Fibroblast of pulmonary artery (primary cell): ENCODE measurements around the gene TFEB.

ENCODE experiments used
- DNase-seq: peaks from one replicate; pipeline ENCODE4 v3.0.0-alpha.2; 2010; ENCODE audit warnings: low read depth
- H3K4me3 ChIP-seq: replicated peaks from 2 replicates; pipeline ENCODE4 v1.5.1; 2011; ENCODE audit warnings: low read depth, mild to moderate bottlenecking, control low read depth, low read length, moderate library complexity
- TF ChIP-seq, protein P1 (sequence below): IDR thresholded peaks from 2 replicates; pipeline ENCODE4 v1.5.1; 2011; ENCODE audit warnings: mild to moderate bottlenecking, control low read depth, low read length, inconsistent platforms; ENCODE audit errors: missing control alignments

TFEB gene

DNA sequence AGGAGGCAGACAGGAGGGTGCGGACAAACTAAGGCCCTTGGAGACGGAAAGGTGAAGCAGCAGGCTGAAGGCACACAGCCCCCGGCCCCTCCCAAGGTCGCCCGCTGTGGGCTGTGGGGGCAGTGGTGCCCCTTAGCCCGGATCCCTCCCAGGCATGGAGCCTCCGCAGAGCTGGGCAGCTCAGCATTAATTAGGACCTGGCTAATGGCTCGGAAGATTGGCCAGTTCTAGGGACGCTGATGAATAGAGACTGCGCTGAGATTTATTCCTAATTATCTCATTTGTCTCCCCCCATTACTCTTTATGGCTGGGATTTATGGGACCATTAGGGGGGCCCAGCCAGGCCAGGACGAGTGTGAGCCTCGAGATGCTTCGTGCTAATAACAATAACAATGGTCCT, 76.8 kb downstream of the TFEB start:
- no peak overlapping the region for H3K4me3 ChIP-seq
- no peak for DNase-seq
- TF ChIP-seq, protein P1, sequence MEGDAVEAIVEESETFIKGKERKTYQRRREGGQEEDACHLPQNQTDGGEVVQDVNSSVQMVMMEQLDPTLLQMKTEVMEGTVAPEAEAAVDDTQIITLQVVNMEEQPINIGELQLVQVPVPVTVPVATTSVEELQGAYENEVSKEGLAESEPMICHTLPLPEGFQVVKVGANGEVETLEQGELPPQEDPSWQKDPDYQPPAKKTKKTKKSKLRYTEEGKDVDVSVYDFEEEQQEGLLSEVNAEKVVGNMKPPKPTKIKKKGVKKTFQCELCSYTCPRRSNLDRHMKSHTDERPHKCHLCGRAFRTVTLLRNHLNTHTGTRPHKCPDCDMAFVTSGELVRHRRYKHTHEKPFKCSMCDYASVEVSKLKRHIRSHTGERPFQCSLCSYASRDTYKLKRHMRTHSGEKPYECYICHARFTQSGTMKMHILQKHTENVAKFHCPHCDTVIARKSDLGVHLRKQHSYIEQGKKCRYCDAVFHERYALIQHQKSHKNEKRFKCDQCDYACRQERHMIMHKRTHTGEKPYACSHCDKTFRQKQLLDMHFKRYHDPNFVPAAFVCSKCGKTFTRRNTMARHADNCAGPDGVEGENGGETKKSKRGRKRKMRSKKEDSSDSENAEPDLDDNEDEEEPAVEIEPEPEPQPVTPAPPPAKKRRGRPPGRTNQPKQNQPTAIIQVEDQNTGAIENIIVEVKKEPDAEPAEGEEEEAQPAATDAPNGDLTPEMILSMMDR: no peak

DNA sequence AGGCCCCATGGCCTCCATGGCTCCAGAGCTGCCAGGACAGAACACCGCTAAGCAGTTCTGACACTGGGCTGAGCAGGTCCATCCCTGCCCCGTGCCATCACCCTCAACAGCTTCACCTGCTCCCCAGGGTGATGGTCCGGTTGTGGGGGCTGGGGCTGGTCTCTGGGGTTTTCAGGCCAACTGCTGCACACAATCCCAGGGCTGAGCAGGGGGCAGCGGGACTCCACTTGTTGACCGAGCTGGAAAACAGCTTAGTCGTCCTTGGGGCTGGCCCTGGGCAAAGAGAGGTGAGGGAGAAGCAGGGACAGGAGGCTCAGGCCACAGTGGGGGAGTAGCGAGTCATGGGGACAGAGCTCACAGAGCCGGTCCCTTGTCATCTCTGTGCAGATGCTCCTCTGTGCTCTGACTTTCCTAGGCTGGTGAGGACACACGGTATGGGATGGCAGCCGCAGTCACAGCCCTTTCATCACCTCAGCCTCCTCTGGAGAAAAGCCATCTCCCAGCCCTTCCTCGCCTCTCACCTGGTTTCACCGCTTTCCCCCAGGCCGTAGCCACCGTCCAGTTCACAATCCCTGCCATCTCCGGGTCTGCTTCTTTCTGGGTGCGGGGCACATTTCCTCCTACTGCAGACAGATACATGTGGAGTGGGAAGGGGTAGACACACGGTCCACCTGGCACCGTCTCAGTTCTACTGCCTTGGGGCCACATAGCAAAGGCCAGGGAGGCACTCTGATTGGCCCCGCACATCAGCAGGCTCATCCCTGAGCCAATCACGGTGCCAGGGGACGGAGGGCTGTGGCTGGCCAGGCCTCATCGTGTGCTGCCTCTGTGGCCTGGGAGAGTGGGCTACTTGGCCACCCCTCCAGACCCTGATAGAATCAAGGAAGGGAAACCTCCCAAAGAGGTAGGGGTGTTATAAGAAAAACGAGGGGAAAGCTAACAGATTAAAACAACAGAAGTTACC, 78.0 kb downstream of the TFEB start:
- TF ChIP-seq, protein P1: no peak
- H3K4me3 ChIP-seq: no peak overlapping the region
- no peak for DNase-seq

DNA sequence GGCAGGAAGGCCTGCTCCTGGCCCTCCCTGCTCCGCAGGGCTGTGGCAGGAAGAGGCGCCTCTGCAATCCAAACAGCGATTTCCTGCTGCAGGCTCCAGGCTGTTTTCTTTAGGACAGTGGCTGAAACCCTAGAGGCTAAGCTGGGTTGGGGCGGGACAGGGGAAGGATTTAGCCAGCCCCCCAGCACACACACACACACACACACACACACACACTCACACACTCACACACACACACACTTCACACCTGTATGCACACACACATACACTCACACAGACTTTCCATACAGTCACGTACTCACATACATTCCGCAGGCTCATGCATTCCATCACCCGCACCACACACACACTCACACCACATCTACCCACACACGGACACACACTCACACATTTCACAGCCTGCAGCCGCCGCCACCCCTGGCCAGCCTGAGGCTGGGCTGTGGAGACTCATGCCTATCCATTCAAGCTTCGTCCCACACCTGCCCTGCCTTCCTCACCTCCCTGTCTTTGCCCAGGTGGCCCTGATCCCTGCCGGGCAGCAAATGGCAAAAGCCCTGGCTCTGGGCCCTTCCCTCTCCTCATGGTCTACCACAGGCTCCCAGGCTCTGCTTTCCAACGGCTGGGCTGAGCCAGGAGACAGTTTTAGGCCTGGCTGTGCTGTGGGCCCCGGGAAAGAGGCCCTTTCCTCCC, 79.3 kb downstream of the TFEB start:
- no peak overlapping the region for H3K4me3 ChIP-seq
- peak; percentile 61 for DNase-seq
- TF ChIP-seq, protein P1: no peak

GRCh38 chr6:41655646-41656001, 79.8 kb downstream of the TFEB start:
- no peak overlapping the region for H3K4me3 ChIP-seq
- no peak for DNase-seq
- TF ChIP-seq, protein P1: no peak

DNA sequence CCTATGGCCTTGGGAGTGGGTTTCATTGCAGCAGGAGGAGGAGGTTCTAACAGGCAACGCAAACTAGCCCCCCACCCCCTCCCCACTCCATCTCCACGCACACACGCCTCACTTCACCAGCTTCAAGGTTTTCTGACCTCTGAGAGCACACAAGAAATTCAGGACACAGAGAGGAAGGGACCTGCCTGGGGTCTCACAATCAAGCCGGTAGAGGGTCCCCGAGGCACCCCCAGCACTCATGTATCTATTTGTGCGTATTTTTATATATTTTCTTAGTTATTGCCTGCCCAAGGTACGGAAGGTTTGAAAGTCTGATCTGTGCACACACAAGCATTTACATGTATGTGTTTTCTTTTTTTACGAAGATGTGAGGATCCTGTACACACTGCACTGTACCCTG, 80.2 kb downstream of the TFEB start:
- DNase-seq: no peak
- TF ChIP-seq, protein P1: no peak
- no peak overlapping the region for H3K4me3 ChIP-seq

DNA sequence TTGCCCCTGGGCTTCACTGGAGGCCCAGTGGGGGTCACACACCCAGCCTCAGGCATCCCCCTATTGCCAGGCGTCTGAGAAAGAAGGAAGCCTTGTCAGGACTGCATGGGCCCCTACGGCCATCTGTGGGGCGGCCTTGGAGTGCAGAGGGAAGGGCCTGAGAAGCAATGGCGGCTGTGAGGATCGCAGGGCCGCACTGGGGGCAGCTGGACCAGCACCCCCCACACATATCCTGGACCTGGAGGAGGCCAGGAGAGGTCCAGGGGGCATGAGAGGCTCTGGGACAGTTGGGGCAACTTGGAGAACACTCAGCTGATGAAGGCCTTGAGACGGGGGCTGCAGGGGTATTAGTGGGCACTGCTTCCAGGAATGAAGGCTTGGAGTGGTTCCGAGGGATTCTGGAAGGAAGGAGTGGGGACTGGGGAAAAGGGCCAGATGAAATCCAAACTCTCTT, 80.7 kb downstream of the TFEB start:
- TF ChIP-seq, protein P1: no peak
- no peak overlapping the region for H3K4me3 ChIP-seq
- DNase-seq: no peak
